K562 (cell line): ENCODE data around the gene CNNM3. TPM values are rescaled to one million over a fixed set of nuclear protein-coding genes. Genes with fewer than 3 reads are reported as not detected.

Source experiments
- ATAC-seq: fragments of 200-7000 bp; cut with Tn5 transposase; 3 replicates; pipeline ENCODE4 v1.9.1; 2020; ENCODE audit warnings: moderate library complexity
- BruUV-seq: library from RNA; stranded (reverse); fragments of 400-500 nt; replicated peaks from 2 replicates; lab custom pipeline; 2021; lab: Mats Ljungman, UMichigan
- CTCF ChIA-PET: fragments of 300-600 bp; formaldehyde crosslinking; extraction: SDS; loops from one replicate; lab custom pipeline; 2021; ENCODE audit warnings: low intra/inter-chr PET ratio; lab: Yijun Ruan, JAX
- POLR2A ChIA-PET: fragments of 300-600, 350-650 bp; sonication (Branson Sonifier 250); formaldehyde crosslinking; extraction: SDS; loops from one replicate; lab custom pipeline; 2021; ENCODE audit warnings: antibody characterized with exemption, inconsistent platforms; lab: Yijun Ruan, JAX
- DNase-seq, 4 experiments: peaks; one replicate each; pipeline versions ENCODE4 v3.0.0 to v3.0.0-alpha.2; 2011 to 2018; ENCODE audit warnings: low spot score in 3 of 4, mixed read lengths in 3 of 4; ENCODE audit errors: extremely low read depth in 1 of 4
- FAIRE-seq: peaks from 2 replicates; lab custom pipeline; 2011; peaks lifted over from hg19 to GRCh38; lab: Jason Lieb, UNC
- H2AFZ ChIP-seq: 2 replicates; pipeline ENCODE4 v1.6.0; 2011; ENCODE audit warnings: low read depth, low read length, control low read depth, inconsistent platforms
- H3K27ac ChIP-seq: fragments of 200-600 bp; 3 replicates; pipeline ENCODE4 v1.8.0; 2011; ENCODE audit warnings: low read depth, mild to moderate bottlenecking, control low read depth, inconsistent platforms, low read length, moderate library complexity, mixed read lengths; ENCODE audit errors: extremely low read depth
- H3K27me3 ChIP-seq, 2 experiments: fragments of 300-600 bp in 1 of 2; 2 replicates in 1 of 2; 3 replicates in 1 of 2; pipeline versions ENCODE4 v1.6.0 to v1.8.0; 2011; ENCODE audit warnings: inconsistent platforms in 2 of 2, low read length in 2 of 2, mild to moderate bottlenecking in 1 of 2, mixed read lengths in 1 of 2, moderate library complexity in 1 of 2; ENCODE audit not compliant: control insufficient read depth in 2 of 2, insufficient read depth in 2 of 2
- H3K36me3 ChIP-seq: fragments of 300-600 bp; 3 replicates; pipeline ENCODE4 v1.8.0; 2011; ENCODE audit warnings: mild to moderate bottlenecking, low read length, inconsistent platforms; ENCODE audit not compliant: control insufficient read depth, insufficient read depth
- H3K4me1 ChIP-seq, 2 experiments: fragments of 200-600 bp in 1 of 2; replicated peaks in 1 of 2; 2 replicates in 1 of 2; 3 replicates in 1 of 2; pipeline versions ENCODE4 v1.5.1 to v1.8.0; 2011; ENCODE audit warnings: inconsistent platforms in 2 of 2, low read length in 2 of 2, mild to moderate bottlenecking in 1 of 2, mixed read lengths in 1 of 2, moderate library complexity in 1 of 2; ENCODE audit not compliant: control insufficient read depth in 2 of 2, insufficient read depth in 2 of 2
- H3K4me2 ChIP-seq: 2 replicates; pipeline ENCODE4 v1.6.1; 2011; ENCODE audit warnings: low read length, control low read depth, inconsistent platforms, mixed read lengths; ENCODE audit not compliant: insufficient read depth
- H3K4me3 ChIP-seq: fragments of 200-600 bp; sonication (generic), shearing (Covaris generic); 2 replicates; pipeline ENCODE4 v1.5.1; 2016; ENCODE audit warnings: control low read depth, inconsistent platforms
- H3K79me2 ChIP-seq: fragments of 200-600 bp; 3 replicates; pipeline ENCODE4 v1.8.0; 2011; ENCODE audit warnings: low read length, inconsistent platforms; ENCODE audit not compliant: control insufficient read depth, insufficient read depth
- H3K9ac ChIP-seq, 2 experiments: 2 replicates each; pipeline versions ENCODE4 v1.6.0 to v1.6.1; 2011; ENCODE audit warnings: low read depth in 2 of 2, low read length in 2 of 2, control low read depth in 1 of 2, inconsistent platforms in 1 of 2, mild to moderate bottlenecking in 1 of 2, mixed read lengths in 1 of 2; ENCODE audit not compliant: insufficient read depth in 1 of 2
- H3K9me1 ChIP-seq: one replicate; pipeline ENCODE4 v1.6.0; 2011; ENCODE audit warnings: inconsistent platforms, mild to moderate bottlenecking, low read length, moderate library complexity; ENCODE audit not compliant: control insufficient read depth, insufficient read depth
- H3K9me3 ChIP-seq: replicated peaks from 2 replicates; pipeline ENCODE4 v1.5.1; 2011; ENCODE audit warnings: low read depth, low read length, inconsistent platforms; ENCODE audit not compliant: control insufficient read depth, insufficient read depth
- H4K20me1 ChIP-seq: replicated peaks from 2 replicates; pipeline ENCODE4 v1.6.1; 2011; ENCODE audit warnings: low read length, inconsistent platforms, mixed read lengths; ENCODE audit not compliant: control insufficient read depth, insufficient read depth
- JUNB ChIP-seq: fragments of 450-650 bp; formaldehyde crosslinking; conservative IDR thresholded peaks from 2 replicates; pipeline ENCODE4 v1.4.0; 2020; ENCODE audit warnings: mild to moderate bottlenecking
- NCOR1 ChIP-seq: fragments of 450-650 bp; IDR thresholded peaks from 2 replicates; pipeline ENCODE4 v1.6.1; 2016; ENCODE audit warnings: mild to moderate bottlenecking, moderate library complexity
- POLR2G ChIP-seq: fragments of 200-400 bp; formaldehyde crosslinking; IDR thresholded peaks from 2 replicates; pipeline ENCODE4 v1.6.1; 2017; ENCODE audit warnings: low read depth, mild to moderate bottlenecking, antibody characterized with exemption, low read length, moderate library complexity
- RBFOX2 ChIP-seq: fragments of 200-400 bp; formaldehyde crosslinking; IDR thresholded peaks from 2 replicates; pipeline ENCODE4 v1.6.1; 2017; ENCODE audit warnings: low read depth, mild to moderate bottlenecking, low read length, moderate library complexity
- ZNF224 ChIP-seq: sonication (generic); formaldehyde crosslinking; IDR thresholded peaks from 2 replicates; pipeline ENCODE4 v1.8.0; 2022; ENCODE audit warnings: mild to moderate bottlenecking, missing genetic modification reagents
- ZNF695 ChIP-seq: fragments of 450-650 bp; formaldehyde crosslinking; IDR thresholded peaks from 2 replicates; pipeline ENCODE4 v1.4.0; 2020; ENCODE audit warnings: mild to moderate bottlenecking, moderate library complexity
- WGBS: fragments of 100-300 bp; shearing (Covaris generic); methylation state at CpG from one replicate; pipeline ENCODE4 v1.1.6; 2016; ENCODE audit warnings: low coverage, mixed read lengths; ENCODE audit not compliant: insufficient coverage; ENCODE audit errors: missing lambda C conversion rate; 5-methylcytosine and 5-hydroxymethylcytosine counted together
- in situ Hi-C: fragments of 300-500 bp; cut with MboI; formaldehyde crosslinking; loops from 4 replicates; pipeline ENCODE4 v1.15.0; 2018; ENCODE audit warnings: inconsistent platforms, mixed read lengths
- intact Hi-C: fragments of 100-400 bp; cut with micrococcal nuclease; formaldehyde crosslinking; loops from 2 replicates; pipeline ENCODE4 v1.14.2; 2022
- polyA plus RNA-seq, 8 experiments: library from polyadenylated mRNA; depleted of rRNA in 4 of 8; stranded (reverse) in 5 of 8; unstranded in 3 of 8; fragments of >200 nt; fragmentation: Nextera tagmentation in 2 of 8; fragmentation: Illumina TruSeq in 1 of 8; extraction: Ambion mirVana in 2 of 8; extraction: Trizol in 1 of 8; gene quantifications; 2 replicates each; pipeline versions ENCODE4 v1.2.1 to v1.2.3, GENCODE V29; 2011 to 2014; ENCODE audit warnings: inconsistent platforms in 1 of 8, missing spikeins in 1 of 8
- total RNA-seq, 7 experiments: library from RNA; depleted of rRNA in 6 of 7; stranded (reverse); fragments of >200 nt in 6 of 7; fragmentation: Illumina TruSeq in 2 of 7; extraction: Trizol in 2 of 7; gene quantifications; 2 replicates each; pipeline versions ENCODE4 v1.2.1 to v1.2.3, GENCODE V29; 2011 to 2021; ENCODE audit warnings: low replicate concordance in 1 of 7
- TF ChIP-seq, protein P1 (sequence below): sonication (generic); formaldehyde crosslinking; IDR thresholded peaks from 2 replicates; pipeline ENCODE4 v1.8.1; 2023; ENCODE audit warnings: mild to moderate bottlenecking, missing genetic modification reagents, moderate library complexity

Gene CNNM3
- total and polyA plus RNA-seq, 9 of the 15 experiments (the other 6 are each of a cell fraction or from before 2014, with no cell fraction given): 1.4 to 16.9 (median 6.5) TPM

DNA sequence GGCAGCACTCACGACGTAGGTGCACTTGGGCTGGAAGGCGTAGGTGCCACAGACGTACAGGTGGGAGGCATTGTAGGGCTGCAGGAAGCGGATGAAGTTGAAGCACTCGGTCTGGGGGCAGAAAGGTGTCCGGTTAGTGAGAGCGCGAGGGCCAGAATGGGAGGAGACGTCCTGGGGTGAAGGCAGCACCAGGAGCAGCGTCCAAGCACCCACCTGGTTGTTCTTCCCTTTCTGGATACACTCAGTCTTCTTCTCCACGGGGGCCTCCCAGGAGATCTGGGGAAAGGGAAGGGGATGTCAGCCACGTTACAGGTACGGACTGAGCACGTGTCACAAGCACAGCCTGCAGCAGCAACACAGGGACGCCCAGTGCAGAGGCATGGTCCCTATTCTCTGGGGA is 49.6 kb downstream of the CNNM3 start (continued):
- TF ChIP-seq, protein P1, sequence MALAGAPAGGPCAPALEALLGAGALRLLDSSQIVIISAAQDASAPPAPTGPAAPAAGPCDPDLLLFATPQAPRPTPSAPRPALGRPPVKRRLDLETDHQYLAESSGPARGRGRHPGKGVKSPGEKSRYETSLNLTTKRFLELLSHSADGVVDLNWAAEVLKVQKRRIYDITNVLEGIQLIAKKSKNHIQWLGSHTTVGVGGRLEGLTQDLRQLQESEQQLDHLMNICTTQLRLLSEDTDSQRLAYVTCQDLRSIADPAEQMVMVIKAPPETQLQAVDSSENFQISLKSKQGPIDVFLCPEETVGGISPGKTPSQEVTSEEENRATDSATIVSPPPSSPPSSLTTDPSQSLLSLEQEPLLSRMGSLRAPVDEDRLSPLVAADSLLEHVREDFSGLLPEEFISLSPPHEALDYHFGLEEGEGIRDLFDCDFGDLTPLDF: no peak
- TF ChIP-seq, all 486 proteins: peak for 0

DNA sequence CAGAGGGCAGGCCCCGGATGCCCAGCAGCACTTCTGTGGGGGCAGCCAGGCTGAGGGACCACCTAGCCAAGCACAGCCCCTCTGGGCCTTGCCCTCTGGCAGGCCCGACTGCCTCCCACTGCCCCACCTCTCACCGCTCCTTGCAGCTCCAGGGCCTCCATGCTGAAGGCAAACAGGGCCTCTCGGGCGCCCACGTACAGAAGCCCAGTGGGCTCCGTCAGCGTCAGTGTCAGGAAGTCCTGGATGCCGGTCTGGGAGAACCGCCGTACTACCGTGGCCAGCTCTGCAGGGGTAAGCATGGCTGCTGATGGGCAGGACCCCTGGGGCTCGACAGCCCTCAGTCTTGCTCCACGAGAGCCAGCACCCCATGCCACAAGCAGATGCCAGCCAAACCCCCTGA is 50.1 kb downstream of the CNNM3 start:
- intact Hi-C loops: no loop called here
- FAIRE-seq (no peak), DNase-seq (no peak), ATAC-seq (no peak)
- Histone ChIP-seq H3K36me3 (peaks cover 70% of the 10 kb centered on the region), H4K20me1 (peaks cover 16% of the 10 kb centered on the region; the same call in 1 of the 2 replicates), H3K4me2 (peak overlapping the region; percentile 93; the same call in 1 of the 2 replicates), H3K4me3 (no peak overlapping the region), H2AFZ (no peak overlapping the region), H3K4me1 (peaks cover 11 to 78% of the 10 kb centered on the region in 2 experiments; a peak in 4 of 5 replicates), H3K9me1 (peaks cover 8% of the 10 kb centered on the region), H3K27me3 (no peaks in the 10 kb centered on the region), H3K9ac (peak overlapping the region; percentile 90 to 100; a peak in 3 of 4 replicates), H3K27ac (no peak overlapping the region), H3K9me3 (no peaks in the 10 kb centered on the region), H3K79me2 (peaks cover 73% of the 10 kb centered on the region)
- in situ Hi-C loops: loop anchor here (25.0 kb wide), 1 partner anchor 246 kb away; the partner anchor contains the start of gene ANKRD36
- TF ChIP-seq ZNF224 (CRISPR knock-in tag) (no peak), JUNB (CRISPR knock-in tag) (no peak), ZNF695 (CRISPR knock-in tag) (no peak), RBFOX2 (peak; percentile 49; the same call in 1 of the 2 replicates), POLR2G (peak; percentile 57; the same call in 1 of the 2 replicates), NCOR1 (no peak)
- CTCF ChIA-PET: interaction anchor here (0.6 kb wide), 1 partner anchor 8 kb away, joined by 3 read pairs; the partner anchor contains the start of gene ANKRD39
- POLR2A ChIA-PET: no interaction called here
- WGBS: 91% methylated on average over 9 of the region's 14 CpGs
- BruUV-seq: no TSS peak
